ENCODE measurements around the gene CHST11. TPM values are rescaled to one million over a fixed set of nuclear protein-coding genes. Genes with fewer than 3 reads are reported as not detected.

CHST11 gene
- total and polyA plus RNA-seq, 3 donors from 2014 or later, result 5.1 to 36.9 (median 23.9) TPM

DNA sequence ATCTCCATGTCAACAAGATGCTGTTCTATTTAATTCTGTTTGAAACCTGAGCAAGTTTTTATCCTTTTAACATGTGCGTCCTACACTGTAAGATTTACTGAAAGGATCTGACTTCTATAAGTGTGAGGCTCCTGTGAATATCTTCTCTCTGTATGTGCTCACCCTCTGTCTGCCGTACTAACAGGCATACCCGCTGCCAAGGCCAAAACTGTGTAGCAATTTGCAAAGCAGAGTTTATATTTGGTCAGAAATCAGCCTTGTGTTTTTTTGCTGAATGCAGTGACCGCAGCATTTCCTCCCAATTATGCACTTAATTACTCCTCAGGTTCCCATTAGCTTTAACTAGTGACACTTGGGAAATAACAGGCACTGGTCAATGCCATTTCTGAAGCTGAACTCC, 12.3 kb downstream of the CHST11 start:
- WGBS, 2 donors, result 54 to 72% methylated on average over 4 of the region's 4 CpGs
- intact Hi-C loops (cut with DNase I; ENCODE audit: low total_unique reads), result no loop called here
- no peak for TF ChIP-seq POLR2A (IDR thresholded peaks at IDR 0.05)
- TF ChIP-seq, protein P1, sequence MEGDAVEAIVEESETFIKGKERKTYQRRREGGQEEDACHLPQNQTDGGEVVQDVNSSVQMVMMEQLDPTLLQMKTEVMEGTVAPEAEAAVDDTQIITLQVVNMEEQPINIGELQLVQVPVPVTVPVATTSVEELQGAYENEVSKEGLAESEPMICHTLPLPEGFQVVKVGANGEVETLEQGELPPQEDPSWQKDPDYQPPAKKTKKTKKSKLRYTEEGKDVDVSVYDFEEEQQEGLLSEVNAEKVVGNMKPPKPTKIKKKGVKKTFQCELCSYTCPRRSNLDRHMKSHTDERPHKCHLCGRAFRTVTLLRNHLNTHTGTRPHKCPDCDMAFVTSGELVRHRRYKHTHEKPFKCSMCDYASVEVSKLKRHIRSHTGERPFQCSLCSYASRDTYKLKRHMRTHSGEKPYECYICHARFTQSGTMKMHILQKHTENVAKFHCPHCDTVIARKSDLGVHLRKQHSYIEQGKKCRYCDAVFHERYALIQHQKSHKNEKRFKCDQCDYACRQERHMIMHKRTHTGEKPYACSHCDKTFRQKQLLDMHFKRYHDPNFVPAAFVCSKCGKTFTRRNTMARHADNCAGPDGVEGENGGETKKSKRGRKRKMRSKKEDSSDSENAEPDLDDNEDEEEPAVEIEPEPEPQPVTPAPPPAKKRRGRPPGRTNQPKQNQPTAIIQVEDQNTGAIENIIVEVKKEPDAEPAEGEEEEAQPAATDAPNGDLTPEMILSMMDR (IDR thresholded peaks at IDR 0.05), result no peak
- Histone ChIP-seq H3K36me3 (ENCODE audit: low read depth, missing control alignments) (no peaks in the 10 kb centered on the region), H3K4me1 (peaks cover 18% of the 10 kb centered on the region), H3K27me3 (no peaks in the 10 kb centered on the region), H3K27ac (no peak overlapping the region), H3K4me3 (no peak overlapping the region), H3K9me3 (no peaks in the 10 kb centered on the region)
- DNase-seq, result peak; percentile 55

DNA sequence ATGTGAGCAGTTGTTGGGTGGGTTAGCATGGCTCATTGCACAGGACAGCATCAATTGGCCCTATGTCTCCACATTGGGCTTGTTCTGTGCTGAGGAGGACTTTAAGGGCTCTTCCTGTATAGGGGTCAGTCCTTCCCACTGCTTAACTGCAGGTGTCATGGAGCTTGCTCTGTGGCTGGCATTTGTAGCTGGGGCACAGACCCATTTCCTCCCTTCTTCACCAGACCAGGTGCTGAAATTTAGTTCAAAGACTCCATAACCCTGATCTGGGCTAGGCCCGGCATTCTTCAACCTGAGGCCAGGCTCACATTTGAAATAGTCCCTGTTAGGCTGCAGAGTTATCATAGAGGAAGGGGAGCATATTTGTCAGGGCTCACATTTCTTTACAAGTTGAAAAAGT, 12.8 kb downstream of the CHST11 start:
- Histone ChIP-seq H3K27me3 (no peaks in the 10 kb centered on the region), H3K36me3 (ENCODE audit: low read depth, missing control alignments) (no peaks in the 10 kb centered on the region), H3K9me3 (no peaks in the 10 kb centered on the region), H3K27ac (no peak overlapping the region), H3K4me3 (no peak overlapping the region), H3K4me1 (peaks cover 18% of the 10 kb centered on the region)
- WGBS, 2 donors, result 92 to 95% methylated on average over 1 of the region's 1 CpG
- DNase-seq, result no peak
- intact Hi-C loops (cut with DNase I; ENCODE audit: low total_unique reads), result no loop called here
- TF ChIP-seq, protein P1 (IDR thresholded peaks at IDR 0.05), result no peak
- TF ChIP-seq POLR2A (IDR thresholded peaks at IDR 0.05), result no peak

DNA sequence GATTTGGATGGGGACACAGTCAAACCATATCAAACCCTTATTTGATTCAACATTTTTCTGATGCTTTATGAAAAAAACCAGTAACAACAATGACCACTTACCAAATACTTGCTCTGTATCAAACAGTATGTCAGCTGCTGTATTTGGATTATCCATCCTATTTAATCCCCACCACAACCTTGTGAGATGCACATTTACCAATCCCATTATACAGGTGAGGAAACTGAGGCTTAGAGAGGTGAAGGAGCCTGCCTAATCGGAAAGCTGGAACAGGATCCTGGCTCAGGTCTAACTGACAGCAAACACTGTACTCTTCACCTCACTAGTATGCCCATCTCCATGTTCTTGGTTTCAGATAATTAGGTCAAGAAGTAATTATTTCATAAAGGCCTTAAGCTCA, 13.8 kb downstream of the CHST11 start:
- TF ChIP-seq, protein P1 (IDR thresholded peaks at IDR 0.05), result no peak
- TF ChIP-seq POLR2A (IDR thresholded peaks at IDR 0.05), result no peak
- Histone ChIP-seq H3K4me1 (peaks cover 18% of the 10 kb centered on the region), H3K4me3 (no peak overlapping the region), H3K27ac (no peak overlapping the region), H3K36me3 (ENCODE audit: low read depth, missing control alignments) (no peaks in the 10 kb centered on the region), H3K27me3 (no peaks in the 10 kb centered on the region), H3K9me3 (no peaks in the 10 kb centered on the region)
- no peak for DNase-seq
- 86 to 97% methylated on average over 1 of the region's 1 CpG for WGBS, 2 donors
- intact Hi-C loops (cut with DNase I; ENCODE audit: low total_unique reads), result no loop called here

DNA sequence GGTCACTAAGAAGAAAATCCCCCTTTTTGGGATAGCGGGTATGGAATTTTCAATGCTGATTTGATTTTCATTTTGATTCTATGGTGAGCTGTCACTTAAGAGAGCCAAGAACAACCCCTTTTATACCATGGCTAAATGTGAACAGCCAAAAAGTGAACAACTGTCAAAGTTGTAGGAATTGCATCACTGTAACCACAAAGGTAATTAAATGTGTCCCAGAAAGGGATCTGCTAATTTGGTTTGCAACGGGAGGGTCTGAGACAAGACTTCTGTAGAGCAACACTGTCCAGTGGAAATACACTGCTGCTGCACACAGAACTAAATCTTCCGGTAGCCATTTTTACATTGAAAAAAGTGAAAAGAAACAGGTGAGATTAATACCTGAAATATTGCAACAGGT, 14.6 kb downstream of the CHST11 start:
- H3K36me3 ChIP-seq (ENCODE audit: low read depth, missing control alignments), result no peaks in the 10 kb centered on the region

DNA sequence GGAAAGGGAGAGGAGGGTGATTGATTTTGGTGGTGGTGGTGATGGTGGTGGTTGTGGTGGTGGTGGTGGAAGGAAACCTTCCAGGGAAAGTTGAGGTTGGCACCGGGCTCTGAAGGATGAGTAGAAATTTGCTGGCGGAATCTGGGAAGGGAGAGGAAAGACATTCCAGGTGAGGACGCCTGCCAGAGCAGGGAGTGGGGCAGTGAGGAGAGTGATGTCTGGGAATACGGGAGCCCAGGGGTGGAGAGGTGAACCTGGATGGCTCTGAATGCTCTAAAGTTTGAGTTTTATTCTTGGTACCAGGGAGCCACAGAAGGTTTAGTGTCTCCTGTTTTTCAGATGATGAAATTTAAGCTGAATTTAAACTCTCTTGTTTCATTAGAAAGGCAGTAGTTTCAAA, 16.0 kb downstream of the CHST11 start:
- 79 to 83% methylated on average over 4 of the region's 4 CpGs for WGBS, 2 donors
- no peaks in the 10 kb centered on the region for H3K36me3 ChIP-seq (ENCODE audit: low read depth, missing control alignments)
- H3K9me3 ChIP-seq, result no peaks in the 10 kb centered on the region
- TF ChIP-seq POLR2A (IDR thresholded peaks at IDR 0.05), result no peak
- no peak overlapping the region for H3K4me3 ChIP-seq
- H3K27me3 ChIP-seq, result no peaks in the 10 kb centered on the region
- H3K27ac ChIP-seq, result no peak overlapping the region
- peaks cover 8% of the 10 kb centered on the region for H3K4me1 ChIP-seq
- intact Hi-C loops (cut with DNase I; ENCODE audit: low total_unique reads), result no loop called here
- no peak for DNase-seq

More for the DNA sequence above, 14.6 kb downstream of the CHST11 start:
- H3K27me3 ChIP-seq, result no peaks in the 10 kb centered on the region
- H3K4me3 ChIP-seq, result no peak overlapping the region
- H3K9me3 ChIP-seq, result no peaks in the 10 kb centered on the region
- no peak overlapping the region for H3K27ac ChIP-seq
- TF ChIP-seq POLR2A (IDR thresholded peaks at IDR 0.05), result no peak
- TF ChIP-seq, protein P1 (IDR thresholded peaks at IDR 0.05), result no peak
- DNase-seq, result no peak
- intact Hi-C loops (cut with DNase I; ENCODE audit: low total_unique reads), result no loop called here
- peaks cover 18% of the 10 kb centered on the region for H3K4me1 ChIP-seq
- WGBS, 2 donors, result 83 to 96% methylated on average over 3 of the region's 3 CpGs
